ENCODE measurements around the gene CNTN4.

DNA sequence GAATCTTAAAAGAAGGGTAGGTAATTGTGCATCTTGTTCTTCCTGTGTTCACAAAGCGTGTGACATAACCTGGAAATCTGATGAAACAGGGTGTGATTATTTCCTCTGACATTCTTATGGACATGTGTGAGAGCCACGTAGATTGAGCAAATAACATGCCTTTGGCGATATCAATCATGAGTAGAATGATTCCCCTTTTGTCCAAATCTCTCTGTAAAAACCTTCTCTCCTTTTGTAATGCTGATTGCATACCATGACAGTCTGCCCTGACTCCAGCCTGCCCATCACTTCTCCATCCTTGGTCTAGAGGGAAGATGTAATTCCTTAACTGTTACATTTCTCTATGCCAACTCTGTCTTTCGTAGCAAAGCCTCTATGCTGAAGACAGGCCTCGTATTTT, 896.5 kb downstream of the CNTN4 start:
- TF ChIP-seq, protein P1, sequence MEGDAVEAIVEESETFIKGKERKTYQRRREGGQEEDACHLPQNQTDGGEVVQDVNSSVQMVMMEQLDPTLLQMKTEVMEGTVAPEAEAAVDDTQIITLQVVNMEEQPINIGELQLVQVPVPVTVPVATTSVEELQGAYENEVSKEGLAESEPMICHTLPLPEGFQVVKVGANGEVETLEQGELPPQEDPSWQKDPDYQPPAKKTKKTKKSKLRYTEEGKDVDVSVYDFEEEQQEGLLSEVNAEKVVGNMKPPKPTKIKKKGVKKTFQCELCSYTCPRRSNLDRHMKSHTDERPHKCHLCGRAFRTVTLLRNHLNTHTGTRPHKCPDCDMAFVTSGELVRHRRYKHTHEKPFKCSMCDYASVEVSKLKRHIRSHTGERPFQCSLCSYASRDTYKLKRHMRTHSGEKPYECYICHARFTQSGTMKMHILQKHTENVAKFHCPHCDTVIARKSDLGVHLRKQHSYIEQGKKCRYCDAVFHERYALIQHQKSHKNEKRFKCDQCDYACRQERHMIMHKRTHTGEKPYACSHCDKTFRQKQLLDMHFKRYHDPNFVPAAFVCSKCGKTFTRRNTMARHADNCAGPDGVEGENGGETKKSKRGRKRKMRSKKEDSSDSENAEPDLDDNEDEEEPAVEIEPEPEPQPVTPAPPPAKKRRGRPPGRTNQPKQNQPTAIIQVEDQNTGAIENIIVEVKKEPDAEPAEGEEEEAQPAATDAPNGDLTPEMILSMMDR (IDR thresholded peaks at IDR 0.05; ENCODE audit: low read length): no peak
- TF ChIP-seq EZH2 (IDR thresholded peaks at IDR 0.05; ENCODE audit: borderline replicate concordance, low read length): no peak
